Hepatocyte (in vitro differentiated cells): ENCODE measurements around the gene SPEG.

Experiments
- EZH2 ChIP-seq: fragments of 200-600 bp; sonication (generic); IDR thresholded peaks from 2 replicates; pipeline ENCODE4 v1.6.1; 2016; ENCODE audit warnings: antibody characterized with exemption, mild to moderate bottlenecking, borderline replicate concordance
- EZH2phosphoT487 ChIP-seq: fragments of 200-600 bp; sonication (generic); IDR thresholded peaks from one replicate; pipeline ENCODE4 v1.6.1; 2018; ENCODE audit warnings: antibody characterized with exemption, mild to moderate bottlenecking, low read depth, moderate library complexity; ENCODE audit not compliant: unreplicated experiment, severe bottlenecking
- TF ChIP-seq, protein P1 (sequence below): fragments of 200-600 bp; sonication (generic); IDR thresholded peaks from 2 replicates; pipeline ENCODE4 v1.5.1; 2016; ENCODE audit warnings: antibody characterized with exemption, mild to moderate bottlenecking; ENCODE audit not compliant: poor library complexity

DNA sequence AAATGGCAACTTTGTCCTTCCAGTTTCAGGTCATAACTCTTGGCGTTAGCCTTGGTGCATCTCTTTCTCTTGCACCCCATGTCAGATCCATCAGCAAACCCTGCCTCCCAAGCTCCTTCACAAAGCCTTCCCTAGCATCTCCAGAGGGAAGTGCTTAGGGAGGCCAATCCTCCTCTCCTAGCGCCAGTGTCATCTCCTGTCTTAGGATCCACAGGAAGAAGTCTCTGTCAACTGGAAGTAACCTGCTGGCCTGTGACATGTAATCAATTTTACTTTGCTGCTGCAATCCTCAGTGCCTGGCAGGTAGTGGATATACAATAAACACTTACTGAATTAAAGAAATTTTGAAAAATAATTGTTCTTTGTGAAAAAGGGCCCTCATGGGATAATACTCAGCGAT lies 39.0 kb upstream of the SPEG start:
- no peak for TF ChIP-seq EZH2phosphoT487
- TF ChIP-seq, protein P1, sequence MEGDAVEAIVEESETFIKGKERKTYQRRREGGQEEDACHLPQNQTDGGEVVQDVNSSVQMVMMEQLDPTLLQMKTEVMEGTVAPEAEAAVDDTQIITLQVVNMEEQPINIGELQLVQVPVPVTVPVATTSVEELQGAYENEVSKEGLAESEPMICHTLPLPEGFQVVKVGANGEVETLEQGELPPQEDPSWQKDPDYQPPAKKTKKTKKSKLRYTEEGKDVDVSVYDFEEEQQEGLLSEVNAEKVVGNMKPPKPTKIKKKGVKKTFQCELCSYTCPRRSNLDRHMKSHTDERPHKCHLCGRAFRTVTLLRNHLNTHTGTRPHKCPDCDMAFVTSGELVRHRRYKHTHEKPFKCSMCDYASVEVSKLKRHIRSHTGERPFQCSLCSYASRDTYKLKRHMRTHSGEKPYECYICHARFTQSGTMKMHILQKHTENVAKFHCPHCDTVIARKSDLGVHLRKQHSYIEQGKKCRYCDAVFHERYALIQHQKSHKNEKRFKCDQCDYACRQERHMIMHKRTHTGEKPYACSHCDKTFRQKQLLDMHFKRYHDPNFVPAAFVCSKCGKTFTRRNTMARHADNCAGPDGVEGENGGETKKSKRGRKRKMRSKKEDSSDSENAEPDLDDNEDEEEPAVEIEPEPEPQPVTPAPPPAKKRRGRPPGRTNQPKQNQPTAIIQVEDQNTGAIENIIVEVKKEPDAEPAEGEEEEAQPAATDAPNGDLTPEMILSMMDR, result no peak
- TF ChIP-seq EZH2, result no peak
